Effector memory CD4-positive, alpha-beta T cell (primary cell): ENCODE data around the gene MRGPRX4.

Experiments used
- DNase-seq, 3 donors: peaks; one replicate each; pipeline ENCODE4 v3.0.0-alpha.2; 2020
- H3K27ac ChIP-seq: 2 replicates; pipeline ENCODE4 v1.7.0; 2013; ENCODE audit warnings: mild to moderate bottlenecking, low read length, moderate library complexity; ENCODE audit not compliant: insufficient read depth, poor library complexity, severe bottlenecking
- H3K27me3 ChIP-seq: replicated peaks from 2 replicates; pipeline ENCODE4 v1.7.0; 2013; ENCODE audit warnings: mild to moderate bottlenecking, low read length; ENCODE audit not compliant: insufficient read depth, control insufficient read depth, poor library complexity, severe bottlenecking
- H3K36me3 ChIP-seq: 2 replicates; pipeline ENCODE4 v1.7.0; 2013; ENCODE audit warnings: mild to moderate bottlenecking, low read length, moderate library complexity; ENCODE audit not compliant: control insufficient read depth, insufficient read depth
- H3K4me1 ChIP-seq: 2 replicates; pipeline ENCODE4 v1.7.0; 2013; ENCODE audit warnings: low read length, mild to moderate bottlenecking; ENCODE audit not compliant: control insufficient read depth, insufficient read depth, poor library complexity, severe bottlenecking
- H3K4me3 ChIP-seq: 2 replicates; pipeline ENCODE4 v1.7.0; 2013; ENCODE audit warnings: low read length, low read depth, mild to moderate bottlenecking; ENCODE audit not compliant: insufficient read depth, poor library complexity, severe bottlenecking
- H3K9me3 ChIP-seq: 2 replicates; pipeline ENCODE4 v1.7.0; 2013; ENCODE audit warnings: mild to moderate bottlenecking, low read length, moderate library complexity; ENCODE audit not compliant: control insufficient read depth

MRGPRX4 gene

GRCh38 chr11:18204220-18204619, 31.6 kb downstream of the MRGPRX4 start:
- Histone ChIP-seq H3K27me3 (peaks cover 3% of the 10 kb centered on the region), H3K4me1 (no peaks in the 10 kb centered on the region), H3K27ac (no peak overlapping the region)

GRCh38 chr11:18204771-18205170, 32.1 kb downstream of the MRGPRX4 start:
- Histone ChIP-seq H3K27me3 (peaks cover 5% of the 10 kb centered on the region), H3K4me1 (no peaks in the 10 kb centered on the region), H3K27ac (no peak overlapping the region), H3K36me3 (no peaks in the 10 kb centered on the region), H3K9me3 (no peaks in the 10 kb centered on the region), H3K4me3 (no peak overlapping the region)
- no peak for DNase-seq

More at GRCh38 chr11:18204220-18204619, 31.6 kb downstream of the MRGPRX4 start:
- DNase-seq, result no peak
- no peaks in the 10 kb centered on the region for H3K36me3 ChIP-seq
- no peaks in the 10 kb centered on the region for H3K9me3 ChIP-seq
- no peak overlapping the region for H3K4me3 ChIP-seq

- H3K4me3 ChIP-seq, result no peak overlapping the region
- no peak overlapping the region for H3K27ac ChIP-seq
- H3K4me1 ChIP-seq, result no peaks in the 10 kb centered on the region
- DNase-seq, result no peak
- peaks cover 6% of the 10 kb centered on the region for H3K27me3 ChIP-seq
- no peaks in the 10 kb centered on the region for H3K36me3 ChIP-seq
- no peaks in the 10 kb centered on the region for H3K9me3 ChIP-seq
Observed at GRCh38 chr11:18209058-18209457, 36.4 kb downstream of the MRGPRX4 start.

- no peak overlapping the region for H3K27ac ChIP-seq
- H3K4me3 ChIP-seq, result no peak overlapping the region
- no peaks in the 10 kb centered on the region for H3K9me3 ChIP-seq
- no peaks in the 10 kb centered on the region for H3K36me3 ChIP-seq
- H3K4me1 ChIP-seq, result no peaks in the 10 kb centered on the region
- H3K27me3 ChIP-seq, result no peaks in the 10 kb centered on the region
- no peak for DNase-seq
Observed at GRCh38 chr11:18221274-18221876, 48.7 kb downstream of the MRGPRX4 start.

- H3K4me1 ChIP-seq, result no peaks in the 10 kb centered on the region
- H3K27me3 ChIP-seq, result no peaks in the 10 kb centered on the region
- no peak overlapping the region for H3K27ac ChIP-seq
- H3K36me3 ChIP-seq, result no peaks in the 10 kb centered on the region
- H3K4me3 ChIP-seq, result no peak overlapping the region
- no peak for DNase-seq
- H3K9me3 ChIP-seq, result no peaks in the 10 kb centered on the region
Observed at GRCh38 chr11:18222814-18223421, 50.3 kb downstream of the MRGPRX4 start.
